Measurements from ENCODE around the gene STARD13. TPM values are rescaled to one million over a fixed set of nuclear protein-coding genes. Genes with fewer than 3 reads are reported as not detected.

Gene STARD13
- total and polyA plus RNA-seq, 9 donors, result 7.2 to 31.5 (median 14.0) TPM

- WGBS, 3 donors, result 73 to 84% (median 75%) methylated on average over 8 of the region's 8 CpGs
- H3K36me3 ChIP-seq, result no peaks in the 10 kb centered on the region
- intact Hi-C loops (cut with DNase I), result no loop called here
- peaks cover 2% of the 10 kb centered on the region for H3K4me1 ChIP-seq (ENCODE audit: insufficient read depth)
- DNase-seq, result no peak
- no peak overlapping the region for H3K27ac ChIP-seq
- no peaks in the 10 kb centered on the region for H3K27me3 ChIP-seq
- TF ChIP-seq POLR2A (IDR thresholded peaks at IDR 0.05), result no peak
- no peak for TF ChIP-seq CTCF (IDR thresholded peaks at IDR 0.05)
- no peak for TF ChIP-seq EP300 (IDR thresholded peaks at IDR 0.05)
- no peak overlapping the region for H3K4me3 ChIP-seq
- H3K9me3 ChIP-seq, result no peaks in the 10 kb centered on the region
These were observed 49.5 kb downstream of the STARD13 start for GRCh38 chr13:33236021-33236420.

- intact Hi-C loops (cut with DNase I), result no loop called here
- TF ChIP-seq EP300 (IDR thresholded peaks at IDR 0.05) (no peak), POLR2A (IDR thresholded peaks at IDR 0.05) (no peak), CTCF (IDR thresholded peaks at IDR 0.05) (no peak)
- no peak for DNase-seq
- WGBS, 3 donors, result 62 to 67% (median 67%) methylated on average over 3 of the region's 3 CpGs
- Histone ChIP-seq H3K27me3 (no peaks in the 10 kb centered on the region), H3K27ac (no peak overlapping the region), H3K4me1 (ENCODE audit: insufficient read depth) (peaks cover 4% of the 10 kb centered on the region), H3K4me3 (no peak overlapping the region), H3K9me3 (no peaks in the 10 kb centered on the region), H3K36me3 (no peaks in the 10 kb centered on the region)
These were observed 50.0 kb downstream of the STARD13 start for GRCh38 chr13:33235564-33235963.

GRCh38 chr13:33235078-33235477 is 50.5 kb downstream of the STARD13 start:
- Histone ChIP-seq H3K4me3 (no peak overlapping the region), H3K4me1 (ENCODE audit: insufficient read depth) (peaks cover 5% of the 10 kb centered on the region), H3K9me3 (no peaks in the 10 kb centered on the region), H3K36me3 (no peaks in the 10 kb centered on the region), H3K27me3 (no peaks in the 10 kb centered on the region), H3K27ac (no peak overlapping the region)
- DNase-seq, result no peak
- TF ChIP-seq POLR2A (IDR thresholded peaks at IDR 0.05) (no peak), CTCF (IDR thresholded peaks at IDR 0.05) (no peak), EP300 (IDR thresholded peaks at IDR 0.05) (no peak)
- intact Hi-C loops (cut with DNase I), result no loop called here

GRCh38 chr13:33233547-33233946 is 52.0 kb downstream of the STARD13 start:
- Histone ChIP-seq H3K9me3 (no peaks in the 10 kb centered on the region), H3K27me3 (no peaks in the 10 kb centered on the region), H3K27ac (no peak overlapping the region), H3K36me3 (no peaks in the 10 kb centered on the region), H3K4me1 (ENCODE audit: insufficient read depth) (peaks cover 10% of the 10 kb centered on the region), H3K4me3 (no peak overlapping the region)
- WGBS, 3 donors, result 94 to 98% (median 97%) methylated on average over 5 of the region's 5 CpGs
- no peak for DNase-seq
- intact Hi-C loops (cut with DNase I), result no loop called here
- TF ChIP-seq POLR2A (IDR thresholded peaks at IDR 0.05), result no peak
- no peak for TF ChIP-seq CTCF (IDR thresholded peaks at IDR 0.05)
- TF ChIP-seq EP300 (IDR thresholded peaks at IDR 0.05), result no peak

GRCh38 chr13:33232883-33233282 is 52.7 kb downstream of the STARD13 start:
- WGBS, 3 donors, result 94 to 97% (median 95%) methylated on average over 2 of the region's 2 CpGs
- Histone ChIP-seq H3K4me3 (no peak overlapping the region), H3K27ac (no peak overlapping the region), H3K4me1 (ENCODE audit: insufficient read depth) (peaks cover 10% of the 10 kb centered on the region), H3K36me3 (no peaks in the 10 kb centered on the region), H3K27me3 (no peaks in the 10 kb centered on the region), H3K9me3 (no peaks in the 10 kb centered on the region)
- intact Hi-C loops (cut with DNase I), result no loop called here
- no peak for DNase-seq
- no peak for TF ChIP-seq CTCF (IDR thresholded peaks at IDR 0.05)
- TF ChIP-seq EP300 (IDR thresholded peaks at IDR 0.05), result no peak
- no peak for TF ChIP-seq POLR2A (IDR thresholded peaks at IDR 0.05)
